Retinal pigment epithelial cell (primary cell): ENCODE data around the gene FAS.

Experiments used
- DNase-seq: peaks from one replicate; pipeline ENCODE4 v3.0.0-alpha.2; 2010; ENCODE audit warnings: low read depth
- H3K4me3 ChIP-seq: 2 replicates; pipeline ENCODE4 v1.5.1; 2011; ENCODE audit warnings: mild to moderate bottlenecking, low read length, control low read depth, moderate library complexity
- TF ChIP-seq, protein P1 (sequence below): conservative IDR thresholded peaks from 2 replicates; pipeline ENCODE4 v1.5.1; 2011; ENCODE audit warnings: low read depth, low read length, control low read depth, inconsistent platforms

Gene FAS

DNA sequence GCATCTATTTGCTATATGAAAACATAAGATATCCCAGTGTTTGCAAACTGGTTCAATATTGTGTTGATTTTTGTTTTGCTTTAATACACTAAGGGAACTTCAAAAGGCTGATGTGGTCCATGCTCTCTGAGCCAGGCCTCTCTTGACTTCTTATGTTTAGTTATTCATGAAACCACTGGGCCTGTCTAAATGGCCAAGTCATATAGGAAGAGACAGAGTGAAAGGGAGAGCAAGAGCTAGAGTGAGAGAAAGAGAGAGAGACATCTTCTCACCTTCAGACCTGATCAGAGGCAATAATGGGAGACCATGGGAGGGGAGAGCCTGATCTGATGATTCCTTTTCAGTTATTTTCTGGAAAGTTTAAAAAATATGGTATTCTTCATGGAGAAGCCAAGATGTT is 6.1 kb upstream of the FAS start:
- DNase-seq = no peak
- H3K4me3 ChIP-seq = no peak overlapping the region
- TF ChIP-seq, protein P1, sequence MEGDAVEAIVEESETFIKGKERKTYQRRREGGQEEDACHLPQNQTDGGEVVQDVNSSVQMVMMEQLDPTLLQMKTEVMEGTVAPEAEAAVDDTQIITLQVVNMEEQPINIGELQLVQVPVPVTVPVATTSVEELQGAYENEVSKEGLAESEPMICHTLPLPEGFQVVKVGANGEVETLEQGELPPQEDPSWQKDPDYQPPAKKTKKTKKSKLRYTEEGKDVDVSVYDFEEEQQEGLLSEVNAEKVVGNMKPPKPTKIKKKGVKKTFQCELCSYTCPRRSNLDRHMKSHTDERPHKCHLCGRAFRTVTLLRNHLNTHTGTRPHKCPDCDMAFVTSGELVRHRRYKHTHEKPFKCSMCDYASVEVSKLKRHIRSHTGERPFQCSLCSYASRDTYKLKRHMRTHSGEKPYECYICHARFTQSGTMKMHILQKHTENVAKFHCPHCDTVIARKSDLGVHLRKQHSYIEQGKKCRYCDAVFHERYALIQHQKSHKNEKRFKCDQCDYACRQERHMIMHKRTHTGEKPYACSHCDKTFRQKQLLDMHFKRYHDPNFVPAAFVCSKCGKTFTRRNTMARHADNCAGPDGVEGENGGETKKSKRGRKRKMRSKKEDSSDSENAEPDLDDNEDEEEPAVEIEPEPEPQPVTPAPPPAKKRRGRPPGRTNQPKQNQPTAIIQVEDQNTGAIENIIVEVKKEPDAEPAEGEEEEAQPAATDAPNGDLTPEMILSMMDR = no peak

DNA sequence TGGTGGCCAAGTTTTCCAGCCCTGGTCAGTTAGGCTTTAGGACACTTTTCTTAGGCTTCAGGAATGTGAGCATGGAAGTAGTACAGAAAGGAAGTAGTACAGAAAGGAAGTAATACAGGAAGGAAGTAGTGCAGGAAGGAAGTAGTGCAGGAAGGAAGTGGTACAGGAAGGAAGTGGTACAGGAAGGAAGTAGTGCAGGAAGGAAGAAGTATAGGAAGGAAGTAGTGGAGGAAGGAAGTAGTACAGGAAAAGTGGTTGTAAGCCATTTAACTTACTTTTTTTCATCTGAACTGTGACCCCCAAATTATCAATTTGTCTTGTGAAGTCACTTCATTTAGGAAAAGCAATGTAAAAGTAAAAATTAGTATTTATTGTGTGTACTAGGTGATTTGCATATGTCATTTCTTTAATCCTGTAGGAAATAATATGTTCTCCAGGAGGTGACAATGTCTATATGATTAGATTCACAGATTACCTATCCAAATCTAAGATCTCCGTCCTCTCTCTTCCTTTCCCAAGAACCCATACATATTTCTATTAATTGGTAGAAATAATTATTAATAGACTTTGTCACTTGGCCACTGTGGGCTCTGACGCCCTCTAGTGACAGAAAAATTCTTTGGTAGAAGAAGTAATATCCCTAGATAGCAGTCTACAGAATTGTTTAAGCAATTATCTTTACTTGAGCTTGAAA is 3.9 kb upstream of the FAS start:
- no peak for DNase-seq
- no peak overlapping the region for H3K4me3 ChIP-seq
- TF ChIP-seq, protein P1 = peak; percentile 69

DNA sequence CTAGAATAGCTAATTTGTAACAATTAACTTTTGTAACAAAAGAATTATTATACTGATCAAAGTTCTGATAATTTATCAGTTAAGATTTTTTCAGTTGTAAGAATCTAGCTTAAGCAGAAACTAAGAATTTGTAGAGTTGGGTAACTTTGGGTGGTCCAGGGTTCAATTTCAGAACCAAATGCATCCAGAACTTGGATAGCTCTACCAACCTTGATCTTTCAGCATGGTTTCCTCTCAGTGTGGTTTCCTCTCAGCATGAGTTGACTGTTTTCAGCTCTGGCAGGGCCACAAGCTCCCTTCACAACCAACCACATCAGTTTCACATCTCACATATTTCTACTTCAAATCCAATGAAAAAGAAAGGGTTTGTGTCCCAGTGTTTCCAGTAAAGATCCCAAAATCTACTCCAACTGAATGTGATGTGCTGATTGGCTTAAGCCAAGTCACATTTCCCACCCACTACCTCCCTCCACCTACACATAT is 3.3 kb upstream of the FAS start:
- no peak for DNase-seq
- no peak overlapping the region for H3K4me3 ChIP-seq
- TF ChIP-seq, protein P1 = no peak

DNA sequence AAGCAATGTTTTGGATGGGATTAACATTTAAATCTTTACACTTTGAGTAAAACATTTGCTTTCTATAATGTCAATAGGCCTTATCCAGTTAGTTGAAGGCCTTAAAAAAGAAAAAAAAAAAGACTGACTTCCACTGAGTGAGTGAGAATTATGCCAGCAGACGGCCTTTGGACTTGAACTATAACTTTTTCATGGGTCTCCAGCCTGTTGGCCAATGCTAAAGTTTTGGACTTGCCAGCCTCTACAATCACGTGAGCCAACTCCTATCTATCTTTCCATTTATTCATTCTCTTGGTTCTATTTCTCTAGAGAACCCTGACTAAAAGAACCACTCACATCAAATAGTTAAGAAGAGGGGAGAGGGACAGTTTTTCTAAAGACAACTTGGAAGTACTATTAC is 2.8 kb upstream of the FAS start:
- TF ChIP-seq, protein P1 = no peak
- H3K4me3 ChIP-seq = no peak overlapping the region

DNA sequence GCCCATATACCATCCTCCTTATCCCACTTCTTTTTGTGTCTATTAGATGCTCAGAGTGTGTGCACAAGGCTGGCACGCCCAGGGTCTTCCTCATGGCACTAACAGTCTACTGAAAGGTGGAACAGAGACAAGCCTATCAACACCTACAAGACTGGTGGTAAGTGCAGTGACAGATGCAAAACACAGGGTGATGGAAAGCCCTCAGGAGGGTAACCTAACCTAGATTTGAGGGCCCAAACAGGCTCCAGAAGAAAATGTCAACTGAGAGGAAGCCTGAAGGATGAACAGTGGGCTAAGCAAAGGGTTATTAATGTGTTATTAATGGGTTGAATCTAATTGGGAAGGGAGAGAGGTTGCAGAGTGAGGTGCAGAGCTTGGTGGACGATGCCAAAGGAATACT is 1.2 kb upstream of the FAS start:
- no peak overlapping the region for H3K4me3 ChIP-seq
- TF ChIP-seq, protein P1 = no peak
- no peak for DNase-seq

More for the DNA sequence above, 2.8 kb upstream of the FAS start:
- DNase-seq = no peak

DNA sequence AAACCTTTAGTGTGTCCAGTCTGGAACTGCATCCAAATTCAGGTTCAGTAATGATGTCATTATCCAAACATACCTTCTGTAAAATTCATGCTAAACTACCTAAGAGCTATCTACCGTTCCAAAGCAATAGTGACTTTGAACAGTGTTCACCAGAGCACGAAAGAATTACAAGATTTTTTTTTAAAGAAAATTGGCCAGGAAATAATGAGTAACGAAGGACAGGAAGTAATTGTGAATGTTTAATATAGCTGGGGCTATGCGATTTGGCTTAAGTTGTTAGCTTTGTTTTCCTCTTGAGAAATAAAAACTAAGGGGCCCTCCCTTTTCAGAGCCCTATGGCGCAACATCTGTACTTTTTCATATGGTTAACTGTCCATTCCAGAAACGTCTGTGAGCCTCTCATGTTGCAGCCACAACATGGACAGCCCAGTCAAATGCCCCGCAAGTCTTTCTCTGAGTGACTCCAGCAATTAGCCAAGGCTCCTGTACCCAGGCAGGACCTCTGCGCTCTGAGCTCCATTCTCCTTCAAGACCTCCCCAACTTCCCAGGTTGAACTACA is 694 bp upstream of the FAS start:
- no peak for DNase-seq
- H3K4me3 ChIP-seq = peak overlapping the region; percentile 87
- TF ChIP-seq, protein P1 = no peak
